Measurements from ENCODE around the gene APOOL. TPM values are rescaled to one million over a fixed set of nuclear protein-coding genes. Genes with fewer than 3 reads are reported as not detected.

The APOOL gene
- total and polyA plus RNA-seq, 10 of the 15 experiments (the other 5 are each of a cell fraction or from before 2014, with no cell fraction given) = 4.4 to 14.7 (median 7.7) TPM

DNA sequence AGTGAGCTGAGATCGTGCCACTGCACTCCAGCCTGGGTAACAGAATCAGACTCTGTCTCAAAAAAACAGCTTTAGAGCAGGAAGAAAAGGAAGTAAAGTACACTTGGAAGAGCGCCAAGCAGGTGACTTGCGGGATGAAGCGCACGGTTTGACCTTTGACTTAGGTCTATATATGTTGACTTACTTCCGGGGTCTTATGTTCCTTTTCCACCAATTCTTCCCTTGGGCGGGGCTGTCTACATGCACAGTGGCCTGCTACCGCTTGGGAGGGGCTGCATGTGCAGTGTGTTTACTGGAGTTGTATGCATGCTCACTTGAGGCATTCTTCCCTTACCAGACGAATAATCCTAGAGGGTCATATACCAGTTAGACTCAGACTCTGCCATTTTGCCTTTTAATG lies 108.6 kb downstream of the APOOL start (continued):
- TF ChIP-seq MYB (IDR thresholded peaks at IDR 0.05; ENCODE audit: borderline replicate concordance, low read depth, low read length) (no peak), BMI1 (IDR thresholded peaks at IDR 0.05; ENCODE audit: borderline replicate concordance) (no peak), CBX3 (IDR thresholded peaks at IDR 0.05; ENCODE audit: borderline replicate concordance, low read depth) (no peak), LARP7 (IDR thresholded peaks at IDR 0.05) (no peak), BACH1 (IDR thresholded peaks at IDR 0.05; ENCODE audit: borderline replicate concordance) (no peak)
- TF ChIP-seq, protein P1, sequence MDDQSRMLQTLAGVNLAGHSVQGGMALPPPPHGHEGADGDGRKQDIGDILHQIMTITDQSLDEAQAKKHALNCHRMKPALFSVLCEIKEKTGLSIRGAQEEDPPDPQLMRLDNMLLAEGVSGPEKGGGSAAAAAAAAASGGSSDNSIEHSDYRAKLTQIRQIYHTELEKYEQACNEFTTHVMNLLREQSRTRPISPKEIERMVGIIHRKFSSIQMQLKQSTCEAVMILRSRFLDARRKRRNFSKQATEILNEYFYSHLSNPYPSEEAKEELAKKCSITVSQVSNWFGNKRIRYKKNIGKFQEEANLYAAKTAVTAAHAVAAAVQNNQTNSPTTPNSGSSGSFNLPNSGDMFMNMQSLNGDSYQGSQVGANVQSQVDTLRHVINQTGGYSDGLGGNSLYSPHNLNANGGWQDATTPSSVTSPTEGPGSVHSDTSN (IDR thresholded peaks at IDR 0.05; ENCODE audit: insufficient replicate concordance, low read depth, low read length) = no peak

DNA sequence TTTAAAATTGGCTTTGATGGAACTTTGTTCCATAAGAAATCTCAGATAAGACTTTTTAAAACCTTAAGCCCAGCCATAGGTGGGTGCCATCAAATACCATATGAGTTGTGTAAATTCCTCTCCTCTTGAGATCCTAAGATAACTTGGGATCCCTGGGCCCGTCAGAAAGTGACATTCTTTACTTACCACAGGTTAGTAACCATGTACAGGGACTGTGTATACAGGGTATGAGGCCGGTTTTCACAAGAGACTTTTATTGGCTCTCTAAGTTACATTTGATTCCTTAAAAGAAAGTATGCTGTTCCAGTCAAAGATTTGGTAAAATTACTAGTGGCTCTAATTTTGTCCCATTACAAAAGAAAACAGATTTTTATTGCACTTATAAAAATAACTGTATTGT lies 110.1 kb downstream of the APOOL start:
- FAIRE-seq (no peak), DNase-seq (ENCODE audit: low read depth, low spot score) (no peak), ATAC-seq (no peak)
- intact Hi-C loops (cut with micrococcal nuclease; ENCODE audit: unreplicated experiment) (loop anchor here (5.0 kb wide), 1 partner anchor 264 kb away; the partner anchor contains the start of gene POF1B), in situ Hi-C loops (cut with MboI) (loop anchor here (5.0 kb wide), 1 partner anchor 434 kb away; no protein-coding TSS in a partner anchor)
- Histone ChIP-seq H2AFZ (ENCODE audit: control insufficient read depth, low read depth, low read length) (no peak overlapping the region), H3K4me1 (ENCODE audit: control insufficient read depth, insufficient read depth, low read length) (no peaks in the 10 kb centered on the region), H3K9me3 (replicated peaks; ENCODE audit: control insufficient read depth, insufficient read depth, low read length) (no peaks in the 10 kb centered on the region), H3K4me3 (no peak overlapping the region), H3K9ac (ENCODE audit: control insufficient read depth, insufficient read depth, low read length) (no peak overlapping the region), H3K27me3 (replicated peaks in 1 of 2; ENCODE audit: control insufficient read depth in 2 of 2, insufficient read depth in 2 of 2, low read length in 1 of 2) (no peaks in the 10 kb centered on the region), H3K27ac (ENCODE audit: control insufficient read depth, insufficient read depth) (no peak overlapping the region), H3K36me3 (ENCODE audit: control insufficient read depth in 2 of 2, insufficient read depth in 2 of 2, low read length in 1 of 2) (no peaks in the 10 kb centered on the region), H3K79me2 (ENCODE audit: control insufficient read depth, insufficient read depth, low read length) (no peaks in the 10 kb centered on the region), H3K4me2 (ENCODE audit: control insufficient read depth, insufficient read depth) (no peak overlapping the region), H4K20me1 (ENCODE audit: control insufficient read depth, insufficient read depth) (no peaks in the 10 kb centered on the region)
- ChIA-PET SMC1A (ENCODE audit: uncharacterized antibody, unreplicated experiment) (interaction anchor here (0.7 to 2.2 kb wide), 7 partner anchors 10 to 431 kb away, joined by 3 to 6 read pairs (median 4); partner anchors contain the start of gene POF1B), CTCF (interaction anchor here (0.6 to 6.6 kb wide), 10 partner anchors 7 to 440 kb away, joined by 3 to 66 read pairs (median 4); no protein-coding TSS in a partner anchor), RAD21 (ENCODE audit: unreplicated experiment) (interaction anchor here (1.3 kb wide), 1 partner anchor 431 kb away, joined by 3 read pairs; no protein-coding TSS in a partner anchor), POLR2A (no interaction called here)
- WGBS (ENCODE audit: insufficient coverage, insufficient replicate concordance, low lambda C conversion rate, missing lambda C conversion rate) = 25% methylated on average over 2 of the region's 2 CpGs
- BruUV-seq (replicated peaks) = no TSS peak
- TF ChIP-seq CBX5 (IDR thresholded peaks at IDR 0.05; ENCODE audit: low read depth) (no peak), SIN3A (IDR thresholded peaks at IDR 0.05; ENCODE audit: low read depth, low read length) (no peak), MEF2A (IDR thresholded peaks at IDR 0.05; ENCODE audit: insufficient read depth, low read depth, low read length) (no peak)
